Renal pelvis (tissue), 4 donors: ENCODE data around the gene FOXK1. TPM values are rescaled to one million over a fixed set of nuclear protein-coding genes. Genes with fewer than 3 reads are reported as not detected.

Experiments used
- DNase-seq: peaks from one replicate; pipeline ENCODE4 v3.0.0-alpha.2; 2013
- polyA plus RNA-seq, 3 donors: library from polyadenylated mRNA; unstranded; fragments of 120-200 nt; gene quantifications; one replicate each; pipeline ENCODE4 v1.2.1, GENCODE V29; 2013; ENCODE audit not compliant: insufficient read length in 3 of 3

FOXK1 gene
- polyA plus RNA-seq, 3 donors, result 15.5 to 30.0 (median 24.3) TPM

DNA sequence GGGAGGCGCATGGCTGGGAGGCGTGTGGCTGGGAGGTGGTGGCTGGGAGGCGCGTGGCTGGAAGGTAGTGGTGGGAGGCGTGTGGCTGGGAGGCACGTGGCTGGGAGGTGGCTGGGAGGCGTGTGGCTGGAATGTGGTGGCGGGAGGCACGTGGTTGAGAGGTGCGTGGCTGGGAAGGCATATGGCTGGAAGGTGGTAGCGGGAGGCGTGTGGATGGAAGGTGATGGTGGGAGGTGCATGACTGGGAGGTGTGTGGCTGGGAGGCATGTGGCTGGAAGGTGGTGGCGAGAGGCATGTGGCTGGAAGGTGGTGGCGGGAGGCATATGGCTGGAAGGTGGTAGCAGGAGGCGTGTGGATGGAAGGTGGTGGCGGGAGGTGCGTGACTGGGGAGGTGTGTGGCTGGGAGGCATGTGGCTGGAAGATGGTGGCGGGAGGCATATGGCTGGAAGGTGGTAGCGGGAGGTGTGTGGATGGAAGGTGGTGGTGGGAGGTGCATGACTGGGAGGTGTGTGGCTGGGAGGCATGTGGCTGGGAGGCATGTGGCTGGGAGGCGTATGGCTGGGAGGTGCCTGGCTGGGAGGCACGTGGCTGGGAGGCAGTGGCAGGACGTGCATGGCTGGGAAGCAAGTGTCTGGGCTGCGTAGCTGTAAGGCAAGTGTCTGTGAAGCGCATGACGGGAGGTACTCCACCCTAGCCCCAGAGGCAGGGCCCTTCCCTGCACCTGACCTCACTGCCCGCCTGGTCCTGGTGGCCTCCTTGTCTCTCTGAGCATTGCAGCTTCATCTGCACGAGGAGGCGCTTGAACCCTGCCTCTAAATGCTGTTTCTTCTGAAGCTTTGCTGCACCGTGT, 35.1 kb downstream of the FOXK1 start:
- DNase-seq, result no peak

DNA sequence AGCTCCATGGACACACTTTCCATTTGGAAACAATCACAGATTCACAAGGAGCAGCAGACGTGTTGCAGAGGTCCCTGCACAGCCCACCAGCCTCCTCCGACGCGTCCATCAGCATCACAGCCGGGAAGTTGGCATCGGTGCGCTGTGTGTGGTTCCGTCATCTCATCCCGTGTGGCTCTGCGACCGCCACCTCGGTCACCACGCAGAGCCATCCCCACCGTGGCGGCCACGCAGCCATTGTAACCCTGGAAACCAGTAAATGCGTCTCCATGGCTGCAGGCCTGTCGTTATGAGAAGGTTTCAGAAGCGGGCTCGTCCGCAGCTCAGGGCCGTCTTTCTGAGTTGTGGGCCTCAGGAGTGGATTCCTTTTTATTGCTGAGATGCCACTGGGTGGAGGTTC, 36.0 kb downstream of the FOXK1 start:
- DNase-seq, result no peak

DNA sequence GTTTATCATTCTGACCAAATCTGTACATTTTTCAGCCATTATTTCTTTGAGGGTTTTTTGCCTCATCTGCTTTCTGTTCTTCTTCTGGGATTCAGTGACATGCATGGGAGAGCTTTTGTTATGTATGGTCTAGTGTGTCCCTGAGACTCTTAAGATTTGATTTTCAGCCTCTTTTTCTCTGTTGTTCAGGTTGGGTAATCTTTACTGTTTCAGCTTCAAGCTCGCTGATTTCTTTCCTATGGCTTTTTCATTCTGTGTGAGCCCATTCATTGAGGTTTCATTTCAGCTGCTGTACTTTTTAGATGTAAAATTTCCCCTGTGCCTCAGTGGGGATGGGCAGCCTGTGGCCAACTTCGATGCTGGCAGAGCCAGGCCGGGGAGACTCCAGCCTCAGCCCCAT, 38.1 kb downstream of the FOXK1 start:
- no peak for DNase-seq

DNA sequence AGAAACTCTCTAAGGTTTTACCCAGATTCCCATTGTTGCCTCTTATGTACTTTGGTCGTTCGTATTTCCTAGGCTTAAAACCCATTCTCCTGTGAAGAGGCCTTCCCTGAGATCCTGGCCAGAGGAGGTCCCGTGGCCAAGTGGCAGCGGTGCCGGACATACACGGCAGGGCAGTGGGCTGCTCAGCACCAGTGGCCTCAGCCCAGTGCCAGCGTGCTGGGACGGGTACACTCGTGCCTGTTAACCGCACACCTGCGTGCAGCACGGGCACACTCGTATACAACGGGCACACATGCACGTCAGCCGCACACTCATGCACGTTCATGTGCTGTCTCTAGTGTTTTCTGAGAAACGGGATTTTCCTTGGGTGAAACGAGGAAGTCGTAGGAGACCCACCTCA, 40.2 kb downstream of the FOXK1 start:
- DNase-seq, result no peak

DNA sequence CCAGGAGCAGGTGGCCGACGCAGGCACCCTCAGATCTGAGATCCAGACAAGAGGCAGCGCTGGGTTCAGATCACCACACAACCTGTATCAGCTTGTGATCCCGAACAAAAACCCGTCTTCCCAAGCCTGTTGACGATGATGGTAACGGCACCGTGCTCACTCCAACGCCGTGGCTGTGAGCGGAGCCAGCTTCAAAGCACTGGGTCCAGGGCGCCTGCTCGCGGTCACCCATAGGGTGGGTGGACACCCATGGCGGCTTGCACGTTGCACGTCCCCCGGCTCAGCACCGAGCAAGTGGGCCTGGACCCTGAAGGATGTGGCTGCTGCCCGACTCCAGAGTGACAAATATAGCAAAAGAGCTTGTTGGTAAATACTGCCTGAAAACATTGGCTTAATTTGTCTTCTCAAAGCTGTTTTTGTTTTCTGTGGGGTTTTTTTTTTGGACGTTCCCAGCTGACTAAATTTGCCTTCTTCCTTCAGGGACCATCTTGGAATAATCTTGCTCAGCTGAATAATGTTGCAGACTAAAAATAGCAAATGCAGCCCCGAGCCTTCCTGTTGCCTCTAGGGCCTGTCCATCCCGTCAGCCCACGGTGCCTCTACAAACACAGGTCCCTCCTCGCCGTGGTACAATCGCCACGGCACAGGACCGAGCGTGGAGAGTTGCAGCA, 41.0 kb downstream of the FOXK1 start:
- no peak for DNase-seq

DNA sequence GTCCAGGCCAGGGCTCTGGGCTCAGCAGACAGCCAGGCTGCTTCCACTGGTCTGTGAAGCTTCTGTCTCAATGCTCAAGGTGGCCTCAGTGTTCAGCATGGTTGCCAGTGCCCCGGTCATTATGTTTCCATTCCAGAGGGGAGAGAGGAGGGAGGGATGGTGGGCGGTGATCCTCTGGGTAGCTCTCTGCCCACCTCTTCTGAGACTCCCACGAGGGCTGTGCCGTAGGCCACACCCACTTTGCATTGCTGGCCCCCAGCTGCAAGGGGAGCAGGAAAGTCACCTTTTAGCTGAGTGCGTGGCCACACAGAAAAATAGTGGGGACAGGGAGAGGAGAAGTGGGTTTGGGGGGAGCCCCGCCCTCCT, 42.5 kb downstream of the FOXK1 start:
- DNase-seq, result no peak

DNA sequence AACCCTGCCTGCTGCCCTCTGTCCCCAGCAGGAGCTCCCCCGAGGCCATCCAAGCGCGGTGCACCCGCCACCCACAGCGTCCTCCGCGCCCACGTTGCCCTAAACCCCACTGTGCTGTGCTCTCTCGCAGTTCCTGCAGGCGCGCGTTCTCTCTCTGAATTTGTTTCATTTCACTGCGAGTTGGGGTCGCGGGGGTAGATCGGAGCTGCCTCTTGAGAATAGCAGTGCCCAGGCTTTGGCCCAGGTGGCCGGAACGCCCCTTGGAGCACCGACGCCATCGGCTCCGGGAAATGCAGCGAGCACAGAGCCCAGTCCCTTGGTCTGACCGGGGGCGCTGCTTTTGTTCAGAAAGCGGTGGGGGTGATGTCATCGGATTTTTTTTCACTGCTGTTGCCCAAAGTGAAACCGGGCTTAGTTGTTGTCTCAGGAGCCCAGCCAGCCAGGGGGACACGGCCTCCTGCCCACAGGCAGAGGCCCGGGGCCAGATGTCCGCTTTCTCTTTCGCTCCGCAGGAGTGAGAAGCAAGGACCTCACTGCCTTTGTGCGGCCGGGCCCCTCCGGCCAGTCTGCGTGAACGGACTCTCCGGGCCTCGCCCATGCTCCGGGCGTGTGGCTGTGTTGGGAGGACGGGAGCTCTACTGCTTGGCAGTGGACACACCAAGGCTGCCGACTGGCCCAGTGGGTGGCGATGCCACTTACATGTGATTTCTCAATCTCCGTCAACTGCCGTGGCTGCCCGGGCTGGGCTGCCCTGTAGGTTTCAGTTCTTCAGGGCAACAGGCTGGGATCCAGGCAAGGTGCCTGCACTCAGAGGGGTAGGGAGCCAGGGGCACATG, 43.1 kb downstream of the FOXK1 start:
- DNase-seq, result peak; percentile 80

DNA sequence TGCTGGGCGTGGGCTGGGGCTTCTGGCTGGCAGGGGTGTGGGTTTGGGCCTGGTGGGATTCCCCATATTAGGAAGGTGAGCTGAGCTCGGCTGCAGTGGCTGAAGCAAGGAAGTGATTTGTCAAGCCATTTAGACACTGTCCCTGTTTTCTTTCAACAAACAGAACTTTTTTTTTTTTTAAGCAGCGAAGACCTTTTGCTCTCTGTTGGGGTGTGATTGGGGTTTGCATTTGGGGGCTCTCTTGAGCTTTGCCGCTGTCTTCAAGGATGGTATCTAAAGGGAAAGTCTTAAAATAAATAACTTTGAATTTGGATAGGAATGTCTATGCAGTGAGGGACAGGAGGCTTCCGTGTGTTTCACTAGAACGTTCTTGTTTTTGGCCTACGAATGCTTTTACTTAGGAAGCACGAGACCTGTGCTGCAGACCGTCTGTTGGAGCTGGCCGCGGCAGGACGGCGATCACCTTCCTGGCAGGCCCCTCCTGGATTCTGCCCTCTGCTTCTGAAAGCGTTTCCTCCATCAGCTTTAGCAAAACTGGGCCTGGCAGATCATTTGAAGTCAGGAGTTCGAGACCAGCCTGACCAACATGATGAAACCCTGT, 43.9 kb downstream of the FOXK1 start:
- no peak for DNase-seq

DNA sequence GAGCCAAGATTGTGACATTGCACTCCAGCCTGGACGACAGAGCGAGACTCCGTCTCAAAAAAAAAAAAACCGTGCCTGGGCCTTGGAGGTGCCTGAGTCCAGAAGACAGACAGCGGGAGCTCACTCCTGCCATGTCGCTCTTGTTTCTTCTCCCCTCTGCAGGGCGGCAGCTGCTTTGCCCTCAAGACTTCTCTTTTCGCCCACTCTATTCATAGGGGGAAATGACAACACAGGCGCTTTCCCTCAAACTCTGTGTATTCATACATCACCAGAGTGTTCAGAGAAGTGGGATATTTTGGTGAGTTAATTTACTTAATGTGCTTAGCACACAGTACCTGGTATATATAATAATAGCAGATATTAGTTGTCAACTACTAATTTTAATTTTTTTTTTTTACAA, 44.5 kb downstream of the FOXK1 start:
- no peak for DNase-seq

DNA sequence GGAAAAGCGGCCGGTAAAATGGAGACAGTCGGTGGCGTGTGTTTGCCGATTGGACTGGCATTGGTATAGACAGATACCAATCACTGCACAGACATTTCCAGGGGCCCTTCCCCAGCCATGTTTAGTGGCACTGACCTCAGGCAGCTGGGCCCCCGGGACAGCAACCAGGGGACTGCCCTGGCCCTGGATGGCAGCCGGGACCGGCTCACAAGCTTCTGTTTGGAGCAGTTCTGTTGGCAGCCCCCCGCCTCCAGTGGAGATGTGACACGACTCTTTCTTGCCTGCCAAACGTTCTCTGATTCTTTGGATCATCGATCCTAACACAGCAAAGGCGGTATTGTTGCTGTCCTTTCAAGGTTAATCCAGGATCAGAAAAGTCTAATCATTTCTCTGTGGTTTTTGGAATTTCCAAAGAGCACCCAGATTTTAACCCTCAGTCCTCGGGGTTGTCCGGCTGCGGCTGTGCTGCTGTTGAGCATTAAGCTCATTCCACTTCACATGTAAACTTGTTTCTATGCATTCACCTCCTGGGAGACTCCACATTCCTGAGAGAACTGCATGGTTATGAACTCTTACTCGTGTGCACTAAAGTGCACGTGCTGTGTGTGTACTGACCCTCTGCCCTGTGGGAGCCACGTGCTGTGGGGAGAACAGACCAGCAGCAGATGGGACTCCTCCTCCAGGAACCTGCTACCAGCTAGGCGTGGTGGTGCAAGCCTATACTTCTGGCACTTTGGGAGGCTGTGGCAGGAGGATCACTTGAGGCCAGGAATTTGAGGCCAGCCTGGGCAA, 46.0 kb downstream of the FOXK1 start:
- DNase-seq, result no peak

DNA sequence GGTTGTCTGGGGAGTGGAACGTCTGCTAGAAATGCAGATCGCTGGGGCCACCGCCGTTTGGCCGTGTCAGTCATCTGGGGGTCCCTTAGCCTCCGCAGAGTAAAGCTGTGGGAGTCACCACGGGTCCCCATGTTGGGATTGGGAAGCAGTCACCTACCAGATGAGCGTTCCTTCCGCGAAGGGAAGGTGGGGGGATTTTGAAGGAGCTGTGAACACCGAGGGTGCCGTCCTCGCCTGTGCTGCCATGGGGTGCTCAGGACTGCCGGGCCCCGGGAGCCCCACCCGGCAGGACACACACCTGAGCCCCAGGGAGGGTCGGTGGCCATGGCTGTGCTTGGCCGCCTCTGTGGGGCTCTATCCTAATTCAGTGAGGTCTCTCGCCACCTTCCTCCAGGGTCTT, 47.2 kb downstream of the FOXK1 start:
- DNase-seq, result no peak

DNA sequence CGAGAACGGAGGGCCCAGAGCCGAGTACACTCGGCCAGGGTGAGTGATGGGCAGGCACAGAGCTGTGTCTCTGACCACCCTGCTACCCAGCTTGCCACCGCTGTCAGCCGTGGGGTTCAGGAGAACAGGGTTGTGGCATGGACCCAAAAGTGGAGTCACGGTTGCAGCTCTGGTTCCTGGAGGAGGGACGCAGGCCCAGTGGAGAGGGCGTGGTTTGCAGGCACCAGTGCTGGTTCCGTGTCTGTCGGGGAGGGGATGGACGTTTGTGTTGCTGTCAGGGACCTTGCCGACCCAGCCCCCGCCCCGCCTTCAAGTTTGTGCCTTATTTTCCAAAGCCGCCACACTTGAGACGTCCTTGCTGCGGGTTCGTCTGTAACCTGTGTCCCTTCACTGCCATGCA, 48.2 kb downstream of the FOXK1 start:
- no peak for DNase-seq

DNA sequence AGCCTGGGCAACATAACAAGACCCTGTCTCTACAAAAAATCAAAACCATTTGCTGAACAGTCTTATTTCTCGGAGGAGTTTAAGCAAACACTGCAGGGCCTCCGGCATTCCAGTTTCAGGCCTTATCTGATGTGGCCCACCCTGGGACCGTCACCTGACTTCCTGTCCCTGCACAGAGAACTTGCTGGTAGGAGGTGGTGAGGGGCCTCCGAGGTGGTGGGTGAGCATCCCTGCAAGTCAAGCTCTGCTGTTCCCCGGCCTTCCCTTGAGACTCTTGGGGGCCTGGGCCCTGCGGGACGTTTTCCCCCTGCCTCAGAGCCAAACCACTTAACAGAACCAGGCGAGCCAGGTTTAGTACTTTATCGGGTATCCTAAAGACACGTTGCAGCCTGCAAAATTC, 48.9 kb downstream of the FOXK1 start:
- DNase-seq, result no peak

DNA sequence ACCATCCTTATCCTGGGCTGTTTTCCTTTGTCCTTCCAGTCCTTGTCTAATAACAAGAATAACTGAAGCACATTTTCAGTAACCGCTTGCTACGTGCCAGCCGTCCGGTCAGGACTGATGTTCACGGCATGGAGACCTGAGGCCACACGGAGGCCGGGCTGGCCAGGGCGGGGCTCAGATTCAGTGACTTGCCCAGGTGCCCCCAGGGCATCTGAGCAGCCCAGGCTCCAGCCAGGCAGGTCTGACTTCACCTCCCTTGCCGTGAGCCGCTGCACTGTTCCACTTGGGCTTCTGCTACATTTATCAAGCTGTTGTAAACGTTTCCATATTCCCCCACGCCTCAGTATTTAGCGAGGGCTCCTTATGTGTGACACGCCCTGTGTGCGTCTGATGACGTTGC, 49.7 kb downstream of the FOXK1 start:
- no peak for DNase-seq

DNA sequence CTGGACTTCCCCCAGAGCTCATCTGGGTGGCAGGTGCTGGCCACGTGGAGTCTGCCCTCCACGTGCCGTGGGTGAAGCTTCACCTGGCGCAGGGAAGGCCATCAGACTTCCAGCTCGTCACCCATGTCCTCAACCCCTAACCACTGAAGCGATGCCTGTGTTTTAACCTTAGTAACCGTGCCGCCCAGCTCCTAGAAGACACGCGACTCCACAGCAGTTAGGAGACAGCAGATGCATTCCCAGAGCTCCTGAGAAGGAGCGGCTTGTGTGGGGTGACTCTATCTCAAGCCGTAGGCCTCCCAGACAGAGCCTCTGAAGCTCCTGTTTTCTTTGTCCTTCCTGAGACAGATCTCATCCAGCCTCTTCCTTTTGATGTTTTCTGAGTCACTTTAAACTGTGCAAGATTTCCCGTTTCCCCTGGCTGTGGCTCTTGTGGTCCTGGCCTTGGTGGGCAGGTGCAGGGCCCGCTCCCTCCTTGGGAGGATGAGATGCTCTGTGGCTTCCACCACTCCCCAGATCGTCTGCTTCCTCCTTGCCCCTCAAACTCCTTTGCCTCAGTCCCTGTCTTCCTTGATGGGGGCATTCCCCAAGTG, 51.9 kb downstream of the FOXK1 start:
- DNase-seq, result no peak

DNA sequence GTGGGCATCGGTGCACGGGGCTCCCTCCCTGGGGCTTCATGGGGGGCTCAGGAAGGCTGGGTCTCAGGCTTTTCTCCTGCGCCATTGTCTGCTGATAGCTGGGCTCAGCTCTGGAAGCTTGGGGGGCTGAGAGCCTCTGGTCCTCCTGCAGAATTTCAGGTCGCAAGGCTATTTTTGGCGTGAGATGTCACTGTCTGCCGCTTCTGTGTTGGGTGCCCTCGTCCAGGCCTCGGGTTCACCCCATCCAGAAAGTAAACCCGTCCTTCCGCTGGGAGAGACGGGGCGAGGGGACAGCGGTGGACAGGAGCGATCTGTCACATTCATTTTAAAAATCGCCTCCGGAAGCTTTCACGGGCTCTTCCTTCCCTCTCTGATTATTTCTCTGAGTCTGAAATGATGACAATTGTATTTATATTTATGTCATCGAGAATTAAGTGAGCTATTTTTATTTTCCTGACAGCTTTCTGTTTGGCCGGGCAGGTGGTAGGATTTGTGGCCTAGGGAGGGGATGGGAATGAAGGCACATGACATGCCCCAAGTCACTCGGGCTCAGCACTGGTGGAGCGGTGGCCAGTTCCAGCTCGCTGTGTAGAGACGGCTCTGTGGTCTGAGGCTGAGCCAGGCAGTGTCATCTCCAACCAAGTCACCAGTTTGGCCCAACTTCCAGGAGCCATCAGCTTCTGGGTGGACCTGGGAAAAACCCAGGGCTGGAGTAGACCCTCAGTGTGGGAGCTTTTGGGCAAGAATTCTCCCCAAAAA, 52.7 kb downstream of the FOXK1 start:
- DNase-seq, result no peak

DNA sequence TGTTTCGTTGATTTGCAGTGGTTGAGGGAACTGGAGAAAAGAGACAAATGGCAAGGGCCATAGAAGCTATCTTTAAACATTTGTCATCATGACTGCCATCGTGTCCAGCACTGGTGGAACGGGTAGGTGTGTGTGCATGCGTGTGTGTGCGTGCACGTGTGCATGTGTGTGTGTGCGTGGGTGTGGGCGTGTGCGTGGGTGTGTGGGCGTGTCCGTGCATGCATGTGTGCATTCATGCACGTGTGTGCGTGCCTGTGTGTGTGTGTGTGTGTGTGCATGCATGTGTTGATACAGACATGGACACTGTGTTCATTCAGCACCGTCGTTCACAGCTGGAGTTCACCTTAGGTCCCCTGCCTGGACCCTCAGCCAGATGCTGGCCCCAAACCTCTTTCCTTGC, 55.2 kb downstream of the FOXK1 start:
- DNase-seq, result no peak

DNA sequence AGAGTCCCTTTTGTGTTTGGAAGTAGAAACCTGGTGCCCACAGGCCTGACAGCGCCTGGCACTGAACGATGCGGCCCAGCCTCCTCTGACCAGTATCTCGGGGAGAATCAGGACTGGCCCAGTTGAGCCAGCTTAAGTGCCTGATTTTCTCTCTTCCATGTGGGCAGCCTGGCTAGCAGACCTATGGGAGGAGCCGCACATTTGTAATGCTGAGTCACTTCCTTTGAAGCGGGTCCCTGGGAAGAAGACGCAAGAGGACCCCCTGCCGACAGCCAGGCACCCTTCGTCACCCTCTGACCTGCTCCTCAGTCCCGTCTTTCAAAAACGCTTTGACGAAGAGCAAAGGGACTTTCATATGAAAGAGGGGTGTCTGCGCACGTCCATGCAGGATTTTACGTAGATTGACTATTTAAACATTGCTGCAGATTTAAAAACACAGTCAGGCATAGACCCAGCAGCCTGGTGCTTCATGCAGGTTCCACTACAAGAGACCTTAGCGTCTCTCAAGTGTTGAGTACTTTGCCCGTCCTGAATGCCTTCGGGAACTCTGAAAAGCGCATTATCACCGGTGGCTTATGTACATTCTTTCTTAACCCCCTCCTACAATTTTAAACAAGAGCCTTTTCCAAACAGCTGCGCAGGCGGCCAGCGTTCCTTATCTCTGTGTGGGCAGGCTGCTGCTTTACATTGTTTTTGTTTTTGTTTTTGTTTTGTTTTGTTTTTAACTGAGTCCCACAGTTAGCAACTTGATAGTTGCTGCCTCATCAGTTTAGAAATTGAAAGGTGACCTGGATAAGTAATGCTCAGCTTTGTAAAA, 56.8 kb downstream of the FOXK1 start:
- no peak for DNase-seq

DNA sequence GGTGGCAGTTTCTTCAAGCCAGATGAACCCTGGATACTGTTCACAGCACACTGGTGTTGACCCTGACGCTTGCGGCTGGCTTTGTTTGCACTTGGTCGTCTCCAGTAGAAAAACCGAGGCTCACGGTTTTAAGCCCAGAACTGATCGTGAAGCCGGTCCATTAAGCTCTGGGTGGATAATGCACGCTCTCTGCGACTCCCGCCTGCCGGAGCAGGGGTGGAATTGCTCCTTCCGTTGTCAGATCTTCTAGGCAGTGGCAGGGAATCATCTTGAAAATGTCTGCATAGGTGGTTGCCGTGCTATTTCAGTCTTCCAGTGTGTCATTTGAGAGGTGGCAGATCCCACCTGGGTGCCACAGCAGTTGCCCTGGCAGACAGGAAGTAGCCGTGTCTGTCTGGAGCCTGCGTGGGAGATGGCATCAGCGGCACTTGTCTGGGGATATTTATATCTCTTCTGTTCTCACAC, 57.5 kb downstream of the FOXK1 start:
- no peak for DNase-seq
